NCI-H1048 (cell line): ENCODE results near the gene MTX1.

Experiments
- DNase-seq: peaks from one replicate; lab custom pipeline; 2025; lab: John Stamatoyannopoulos, UW

MTX1 gene

DNA sequence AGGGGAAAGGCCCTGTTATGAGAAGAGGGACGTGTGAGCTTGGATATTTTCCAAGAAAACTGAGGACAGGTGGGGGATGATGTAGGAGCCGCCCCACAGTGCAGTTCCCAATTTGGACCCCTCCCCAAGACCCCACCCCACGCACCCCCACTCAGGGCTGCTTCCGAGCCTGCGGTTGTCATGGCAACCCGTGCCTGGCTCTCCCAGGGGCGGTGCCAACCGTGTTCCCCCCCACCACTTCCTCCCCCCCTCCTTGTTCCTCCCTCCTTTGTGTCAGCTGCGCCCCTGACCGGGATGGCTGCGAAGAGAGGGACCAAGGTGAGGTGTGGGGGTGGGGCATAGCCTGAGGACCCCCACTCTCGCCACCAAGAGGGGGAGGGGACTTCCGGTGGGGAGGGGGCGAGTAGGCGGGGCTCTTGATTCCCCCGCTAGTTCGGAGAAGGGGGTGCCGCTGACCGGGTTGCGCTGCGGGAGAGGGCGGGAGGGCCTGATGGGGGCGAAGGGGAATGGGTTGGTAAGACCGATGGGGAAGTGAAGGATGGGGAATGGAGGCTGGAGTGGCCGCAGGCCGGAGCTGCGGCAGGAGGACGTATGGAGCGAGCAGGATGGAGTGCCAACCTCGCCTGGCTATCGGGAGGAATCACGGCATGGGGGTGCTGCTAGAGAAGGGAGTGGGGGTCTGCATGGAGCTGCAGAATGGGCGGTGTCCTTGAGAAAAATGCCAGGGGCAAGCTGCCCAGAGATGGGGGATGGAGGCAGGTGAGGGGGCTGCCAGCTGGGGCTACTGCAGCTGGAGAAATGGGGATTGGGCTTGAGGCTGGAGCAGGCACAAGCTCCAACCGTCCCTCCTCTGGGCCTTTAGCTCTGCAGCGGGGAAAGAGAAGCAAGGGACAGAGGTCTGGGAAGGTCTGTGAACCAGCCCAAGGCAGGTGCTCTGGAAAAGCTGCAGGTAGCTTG, 33.9 kb upstream of the MTX1 start:
- DNase-seq: no peak

- no peak for DNase-seq
These were observed 33.1 kb upstream of the MTX1 start for GRCh38 chr1:155175281-155175926.

- no peak for DNase-seq
These were observed 32.5 kb upstream of the MTX1 start for GRCh38 chr1:155175927-155176371.

- DNase-seq: peak; percentile 62
These were observed 31.9 kb upstream of the MTX1 start for GRCh38 chr1:155176544-155177071.

GRCh38 chr1:155177192-155177917, 31.1 kb upstream of the MTX1 start:
- no peak for DNase-seq

DNA sequence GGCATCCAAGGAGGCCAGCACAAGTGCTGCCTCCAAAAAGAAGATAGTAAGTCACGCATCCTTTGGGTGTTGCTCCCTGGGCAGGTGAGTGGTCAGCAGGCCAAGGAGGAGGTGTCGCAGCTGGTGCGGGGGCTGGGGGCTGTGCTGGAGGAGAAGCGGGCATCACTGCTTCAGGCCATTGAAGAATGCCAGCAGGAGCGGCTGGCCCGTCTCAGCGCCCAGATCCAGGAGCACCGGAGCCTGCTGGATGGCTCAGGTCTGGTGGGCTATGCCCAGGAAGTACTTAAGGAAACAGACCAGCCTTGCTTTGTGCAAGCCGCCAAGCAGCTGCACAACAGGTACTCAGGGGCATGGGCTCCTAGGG, 30.6 kb upstream of the MTX1 start:
- no peak for DNase-seq

- DNase-seq: no peak
These were observed 29.9 kb upstream of the MTX1 start for GRCh38 chr1:155178441-155179111.

- no peak for DNase-seq
These were observed 29.1 kb upstream of the MTX1 start for GRCh38 chr1:155179112-155180031.

DNA sequence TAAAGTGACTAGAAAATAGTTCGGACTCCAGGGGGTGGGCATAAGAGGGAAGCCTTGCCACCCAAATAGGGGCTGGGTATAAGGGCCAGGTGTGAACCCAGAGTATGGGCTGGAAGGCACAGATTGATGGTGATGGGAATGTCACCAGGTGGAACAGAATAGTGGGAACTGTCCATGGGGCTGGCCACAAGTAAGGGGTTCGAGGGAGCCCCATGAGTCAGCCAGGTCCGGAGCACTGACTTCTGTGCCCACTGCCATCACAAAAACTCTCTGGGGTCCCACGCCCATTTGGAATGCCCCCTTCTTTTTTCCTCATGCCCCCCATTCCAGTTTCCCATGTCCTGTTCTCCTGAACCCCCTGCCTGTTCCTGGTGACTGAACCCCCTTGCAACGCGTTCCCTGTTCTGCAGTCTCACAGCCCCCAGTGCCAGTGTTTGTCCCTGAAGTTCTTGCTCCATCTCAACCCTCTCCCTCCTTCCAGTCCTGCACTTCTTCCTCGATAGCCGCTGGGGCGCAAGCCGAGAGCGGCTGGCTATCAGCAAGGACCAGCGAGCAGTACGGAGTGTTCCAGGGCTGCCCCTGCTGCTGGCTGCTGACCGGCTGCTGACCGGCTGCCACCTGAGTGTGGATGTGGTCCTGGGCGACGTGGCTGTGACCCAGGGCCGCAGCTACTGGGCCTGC, 27.0 kb upstream of the MTX1 start:
- DNase-seq: no peak

- no peak for DNase-seq
These were observed 26.4 kb upstream of the MTX1 start for GRCh38 chr1:155182052-155182550.

GRCh38 chr1:155183775-155184221, 24.7 kb upstream of the MTX1 start:
- no peak for DNase-seq

DNA sequence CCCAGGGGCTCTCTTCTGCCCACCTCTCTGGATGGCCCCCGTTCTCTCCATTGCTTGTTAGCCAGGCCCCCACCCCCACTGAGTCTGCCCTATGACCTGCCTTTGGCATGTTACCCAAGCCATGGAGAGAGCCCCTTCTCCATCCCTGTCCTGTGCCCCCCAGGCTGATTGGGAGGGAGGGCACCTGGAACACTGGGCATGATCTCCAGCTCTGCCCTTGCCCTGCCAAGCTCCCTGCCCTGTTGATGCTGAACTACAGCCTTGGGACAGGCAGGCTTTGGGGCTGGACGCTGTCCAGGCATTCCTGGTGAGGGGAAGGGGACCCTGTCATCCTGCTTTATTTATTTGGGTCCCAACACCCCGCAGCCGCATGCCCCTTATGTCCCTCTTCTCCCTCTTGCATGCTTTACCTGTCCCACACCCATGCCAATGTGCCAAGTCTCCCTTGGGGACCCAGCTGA, 24.1 kb upstream of the MTX1 start:
- DNase-seq: no peak

- no peak for DNase-seq
These were observed 23.4 kb upstream of the MTX1 start for GRCh38 chr1:155184835-155185782.

DNA sequence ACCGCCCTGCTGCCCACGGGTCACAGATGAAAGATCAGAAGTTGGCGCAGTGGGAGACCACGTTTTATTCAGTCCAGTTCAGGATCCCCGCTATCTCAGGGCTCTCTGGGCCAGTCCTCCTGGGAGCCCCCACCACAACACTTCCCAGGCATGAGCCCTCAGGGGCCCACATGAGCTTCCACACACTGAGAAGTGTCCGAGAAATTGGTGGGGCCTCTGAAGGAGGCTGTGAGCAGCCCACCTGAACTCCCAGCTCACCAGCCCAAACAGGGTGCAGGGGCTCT, 22.8 kb upstream of the MTX1 start:
- DNase-seq: no peak

DNA sequence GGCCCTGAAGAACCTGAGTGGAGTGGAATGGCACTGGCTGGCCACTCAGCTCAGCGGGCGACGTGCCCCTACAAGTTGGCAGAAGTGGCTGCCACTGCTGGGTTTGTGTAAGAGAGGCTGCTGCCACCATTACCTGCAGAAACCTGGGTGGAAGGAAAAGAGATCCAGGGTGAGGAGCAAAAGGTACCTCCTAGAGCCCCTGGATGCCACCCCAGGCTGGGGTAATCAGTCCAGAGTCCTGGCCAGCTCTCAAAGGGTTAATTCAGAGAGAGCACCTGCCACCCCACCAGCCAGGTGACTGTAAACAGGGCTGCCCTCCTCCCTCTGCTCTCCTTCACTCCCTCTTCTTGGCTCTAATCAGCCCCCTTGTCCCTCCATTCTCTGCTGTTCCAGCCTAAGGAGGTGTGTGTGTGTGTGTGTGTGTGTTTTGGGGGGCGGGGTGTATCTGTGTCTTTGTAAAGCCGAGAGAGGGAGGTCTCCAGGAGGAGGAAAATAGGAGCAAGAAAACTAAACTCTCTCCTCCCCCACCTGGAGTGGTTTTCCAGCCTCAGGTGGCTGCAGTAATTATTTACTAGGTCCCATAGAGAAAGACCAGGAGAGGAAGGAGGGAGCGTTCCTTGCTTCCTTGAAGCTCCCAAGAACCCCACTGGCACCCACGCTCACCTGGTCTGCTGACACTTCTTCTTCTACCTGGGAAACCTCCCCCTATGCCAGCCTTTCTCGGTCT, 22.3 kb upstream of the MTX1 start:
- DNase-seq: no peak

DNA sequence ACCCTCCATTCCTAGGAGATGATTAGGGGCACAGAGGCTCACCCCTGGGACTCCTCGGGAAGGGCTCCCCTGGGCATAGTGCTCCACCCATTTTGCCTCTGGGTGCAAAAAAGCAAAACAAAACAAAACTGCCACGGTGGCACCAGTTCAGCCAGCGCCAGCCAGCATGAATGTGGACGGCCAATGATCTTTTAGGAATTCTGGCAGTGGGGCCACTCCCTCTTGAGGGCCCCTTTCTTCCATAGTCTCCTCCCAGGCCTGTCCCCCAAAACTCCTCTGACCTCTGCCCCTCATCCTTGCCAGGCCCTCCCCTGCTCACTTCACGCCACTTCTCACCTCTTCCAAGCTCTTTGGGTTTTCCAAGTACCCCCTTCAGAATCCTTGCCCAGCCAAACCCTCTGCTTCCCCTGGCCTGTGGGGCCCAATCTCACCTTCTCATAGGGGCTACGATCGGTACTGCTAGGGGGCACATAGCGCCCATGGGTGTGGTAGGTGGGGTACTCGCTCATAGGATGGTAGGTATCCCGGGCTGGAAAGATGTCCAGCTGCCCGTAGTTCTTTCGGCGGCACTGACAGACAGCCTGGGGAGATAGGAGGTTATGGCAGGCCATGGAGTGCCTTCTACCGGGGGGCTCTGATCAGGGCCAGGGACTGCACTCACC, 21.6 kb upstream of the MTX1 start:
- DNase-seq: no peak

GRCh38 chr1:155187456-155187891, 21.0 kb upstream of the MTX1 start:
- DNase-seq: no peak

DNA sequence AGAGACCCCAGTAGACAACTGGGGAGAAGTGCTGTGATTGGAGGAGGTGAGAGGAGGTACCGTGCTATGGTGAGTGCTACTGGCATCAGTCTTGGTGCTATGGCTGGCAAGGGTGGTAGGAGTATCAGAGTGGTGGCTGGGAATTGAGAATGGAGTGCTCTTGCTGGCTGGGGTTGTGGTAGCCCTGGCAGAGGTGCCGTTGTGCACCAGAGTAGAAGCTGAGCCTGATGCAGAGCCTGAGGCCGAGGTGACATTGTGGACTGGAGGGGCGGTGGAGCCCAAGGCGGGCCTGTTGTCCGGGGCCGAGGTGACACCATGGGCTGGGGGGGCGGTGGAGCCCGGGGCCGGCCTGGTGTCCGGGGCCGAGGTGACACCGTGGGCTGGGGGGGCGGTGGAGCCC, 20.2 kb upstream of the MTX1 start:
- no peak for DNase-seq
